Measurements from ENCODE around the gene NRCAM. TPM values are rescaled to one million over a fixed set of nuclear protein-coding genes. Genes with fewer than 3 reads are reported as not detected.

NRCAM gene
- total RNA-seq, 4 donors from 2014 or later = 1.1 to 6.1 (median 4.0) TPM

- TF ChIP-seq POLR2A (IDR thresholded peaks at IDR 0.05) = no peak
- TF ChIP-seq, protein P1, sequence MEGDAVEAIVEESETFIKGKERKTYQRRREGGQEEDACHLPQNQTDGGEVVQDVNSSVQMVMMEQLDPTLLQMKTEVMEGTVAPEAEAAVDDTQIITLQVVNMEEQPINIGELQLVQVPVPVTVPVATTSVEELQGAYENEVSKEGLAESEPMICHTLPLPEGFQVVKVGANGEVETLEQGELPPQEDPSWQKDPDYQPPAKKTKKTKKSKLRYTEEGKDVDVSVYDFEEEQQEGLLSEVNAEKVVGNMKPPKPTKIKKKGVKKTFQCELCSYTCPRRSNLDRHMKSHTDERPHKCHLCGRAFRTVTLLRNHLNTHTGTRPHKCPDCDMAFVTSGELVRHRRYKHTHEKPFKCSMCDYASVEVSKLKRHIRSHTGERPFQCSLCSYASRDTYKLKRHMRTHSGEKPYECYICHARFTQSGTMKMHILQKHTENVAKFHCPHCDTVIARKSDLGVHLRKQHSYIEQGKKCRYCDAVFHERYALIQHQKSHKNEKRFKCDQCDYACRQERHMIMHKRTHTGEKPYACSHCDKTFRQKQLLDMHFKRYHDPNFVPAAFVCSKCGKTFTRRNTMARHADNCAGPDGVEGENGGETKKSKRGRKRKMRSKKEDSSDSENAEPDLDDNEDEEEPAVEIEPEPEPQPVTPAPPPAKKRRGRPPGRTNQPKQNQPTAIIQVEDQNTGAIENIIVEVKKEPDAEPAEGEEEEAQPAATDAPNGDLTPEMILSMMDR (IDR thresholded peaks at IDR 0.05) = no peak
- 70 to 75% methylated on average over 5 of the region's 5 CpGs for WGBS, 2 donors
- no peak overlapping the region for H3K4me3 ChIP-seq (ENCODE audit: low read depth, poor library complexity, severe bottlenecking)
- intact Hi-C loops (cut with DNase I; ENCODE audit: low total_unique reads) = no loop called here
- no peak for DNase-seq (ENCODE audit: low spot score in 2 of 2)
Observed at GRCh38 chr7:108291791-108292440, 164.3 kb downstream of the NRCAM start.

DNA sequence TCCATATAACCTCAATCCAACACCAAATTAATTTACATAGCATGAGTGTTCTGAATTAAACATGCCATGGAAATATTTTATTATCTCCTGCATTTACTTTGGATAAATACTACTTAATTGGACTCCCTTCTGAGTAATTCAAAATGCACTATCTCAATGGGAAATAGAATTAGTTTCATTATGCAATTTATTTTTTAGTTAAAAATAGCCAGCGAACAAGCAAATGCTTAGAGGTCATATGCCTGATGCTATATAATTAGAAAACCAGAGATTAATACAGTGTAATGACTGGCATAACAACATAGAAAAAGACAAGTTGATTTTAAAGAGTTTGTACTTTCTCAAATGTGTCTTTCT lies 165.1 kb downstream of the NRCAM start:
- intact Hi-C loops (cut with DNase I; ENCODE audit: low total_unique reads) = no loop called here
- TF ChIP-seq, protein P1 (IDR thresholded peaks at IDR 0.05) = no peak
- TF ChIP-seq POLR2A (IDR thresholded peaks at IDR 0.05) = no peak
- DNase-seq (ENCODE audit: low spot score in 2 of 2) = no peak

GRCh38 chr7:108290459-108291151 lies 165.6 kb downstream of the NRCAM start:
- H3K4me3 ChIP-seq (ENCODE audit: low read depth, poor library complexity, severe bottlenecking) = no peak overlapping the region
- TF ChIP-seq POLR2A (IDR thresholded peaks at IDR 0.05) = no peak
- intact Hi-C loops (cut with DNase I; ENCODE audit: low total_unique reads) = no loop called here
- DNase-seq (ENCODE audit: low spot score in 2 of 2) = no peak
- WGBS, 2 donors = 50 to 55% methylated on average over 7 of the region's 7 CpGs

More for the DNA sequence above, 165.1 kb downstream of the NRCAM start:
- 80 to 82% methylated on average over 1 of the region's 1 CpG for WGBS, 2 donors
- H3K4me3 ChIP-seq (ENCODE audit: low read depth, poor library complexity, severe bottlenecking) = no peak overlapping the region

DNA sequence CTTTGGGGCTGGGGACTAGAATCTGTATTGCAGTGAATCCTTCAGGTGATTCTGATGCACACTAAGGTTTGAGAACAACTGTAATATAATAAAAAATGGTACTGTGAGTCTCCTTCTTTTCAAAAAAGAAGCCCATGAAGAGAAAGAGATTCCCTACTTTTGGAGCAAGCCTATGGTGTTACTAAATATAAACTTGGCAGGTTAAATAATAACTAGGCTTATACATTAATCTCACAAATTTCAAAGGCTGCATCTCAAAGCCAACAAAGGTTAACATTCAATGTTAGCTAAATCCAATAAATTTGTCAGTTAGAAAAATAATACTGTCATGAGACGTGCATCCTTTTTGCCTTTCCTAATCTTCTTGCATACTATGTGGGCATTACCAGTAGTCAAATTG lies 166.4 kb downstream of the NRCAM start:
- intact Hi-C loops (cut with DNase I; ENCODE audit: low total_unique reads) = no loop called here
- TF ChIP-seq, protein P1 (IDR thresholded peaks at IDR 0.05) = no peak
- TF ChIP-seq POLR2A (IDR thresholded peaks at IDR 0.05) = no peak
- H3K4me3 ChIP-seq (ENCODE audit: low read depth, poor library complexity, severe bottlenecking) = no peak overlapping the region
- no peak for DNase-seq (ENCODE audit: low spot score in 2 of 2)
- 59 to 64% methylated on average over 1 of the region's 1 CpG for WGBS, 2 donors

- TF ChIP-seq, protein P1 (IDR thresholded peaks at IDR 0.05) = no peak
- TF ChIP-seq POLR2A (IDR thresholded peaks at IDR 0.05) = no peak
- no peak for DNase-seq (ENCODE audit: low spot score in 2 of 2)
- WGBS, 2 donors = 98% methylated on average over 3 of the region's 3 CpGs
- intact Hi-C loops (cut with DNase I; ENCODE audit: low total_unique reads) = no loop called here
- no peak overlapping the region for H3K4me3 ChIP-seq (ENCODE audit: low read depth, poor library complexity, severe bottlenecking)
Observed at GRCh38 chr7:108287857-108288256, 168.4 kb downstream of the NRCAM start.

GRCh38 chr7:108286290-108286904 lies 169.8 kb downstream of the NRCAM start:
- 63 to 66% methylated on average over 9 of the region's 9 CpGs for WGBS, 2 donors
- DNase-seq (ENCODE audit: low spot score in 2 of 2) = no peak

More at GRCh38 chr7:108286290-108286904, 169.8 kb downstream of the NRCAM start:
- H3K4me3 ChIP-seq (ENCODE audit: low read depth, poor library complexity, severe bottlenecking) = no peak overlapping the region
- TF ChIP-seq, protein P1 (IDR thresholded peaks at IDR 0.05) = no peak
- TF ChIP-seq POLR2A (IDR thresholded peaks at IDR 0.05) = no peak
- intact Hi-C loops (cut with DNase I; ENCODE audit: low total_unique reads) = no loop called here

All from lower leg skin (tissue), 4 donors.